GM12872 (cell line): Measurements from ENCODE around the gene LRWD1.

ENCODE experiments used
- TF ChIP-seq, protein P1 (sequence below): IDR thresholded peaks from 3 replicates; pipeline ENCODE4 v1.5.1; 2011; ENCODE audit warnings: low read depth, mild to moderate bottlenecking, low read length, moderate library complexity; ENCODE audit not compliant: insufficient read depth

The LRWD1 gene

DNA sequence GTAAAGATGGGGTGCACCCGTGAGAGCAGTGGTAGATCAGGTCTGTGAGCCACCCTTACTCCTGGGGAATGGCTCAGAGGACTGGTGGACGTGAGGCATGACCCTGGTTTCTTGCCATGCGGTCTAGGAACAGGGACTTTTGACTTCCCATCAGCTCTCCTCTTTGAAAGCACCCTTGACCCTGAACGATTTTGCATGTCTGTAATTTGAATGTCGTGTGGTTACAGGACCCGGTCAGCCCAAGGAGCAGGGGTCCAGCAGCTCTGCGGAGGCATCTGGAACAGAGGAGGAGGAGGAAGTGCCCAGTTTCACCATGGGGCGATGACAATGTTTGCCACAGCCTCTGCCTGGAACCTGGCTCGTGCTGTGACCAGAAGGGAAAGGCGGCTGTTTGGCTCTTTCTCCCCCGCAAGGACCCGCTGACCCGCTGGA, 40.0 kb upstream of the LRWD1 start:
- TF ChIP-seq, protein P1, sequence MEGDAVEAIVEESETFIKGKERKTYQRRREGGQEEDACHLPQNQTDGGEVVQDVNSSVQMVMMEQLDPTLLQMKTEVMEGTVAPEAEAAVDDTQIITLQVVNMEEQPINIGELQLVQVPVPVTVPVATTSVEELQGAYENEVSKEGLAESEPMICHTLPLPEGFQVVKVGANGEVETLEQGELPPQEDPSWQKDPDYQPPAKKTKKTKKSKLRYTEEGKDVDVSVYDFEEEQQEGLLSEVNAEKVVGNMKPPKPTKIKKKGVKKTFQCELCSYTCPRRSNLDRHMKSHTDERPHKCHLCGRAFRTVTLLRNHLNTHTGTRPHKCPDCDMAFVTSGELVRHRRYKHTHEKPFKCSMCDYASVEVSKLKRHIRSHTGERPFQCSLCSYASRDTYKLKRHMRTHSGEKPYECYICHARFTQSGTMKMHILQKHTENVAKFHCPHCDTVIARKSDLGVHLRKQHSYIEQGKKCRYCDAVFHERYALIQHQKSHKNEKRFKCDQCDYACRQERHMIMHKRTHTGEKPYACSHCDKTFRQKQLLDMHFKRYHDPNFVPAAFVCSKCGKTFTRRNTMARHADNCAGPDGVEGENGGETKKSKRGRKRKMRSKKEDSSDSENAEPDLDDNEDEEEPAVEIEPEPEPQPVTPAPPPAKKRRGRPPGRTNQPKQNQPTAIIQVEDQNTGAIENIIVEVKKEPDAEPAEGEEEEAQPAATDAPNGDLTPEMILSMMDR = no peak

DNA sequence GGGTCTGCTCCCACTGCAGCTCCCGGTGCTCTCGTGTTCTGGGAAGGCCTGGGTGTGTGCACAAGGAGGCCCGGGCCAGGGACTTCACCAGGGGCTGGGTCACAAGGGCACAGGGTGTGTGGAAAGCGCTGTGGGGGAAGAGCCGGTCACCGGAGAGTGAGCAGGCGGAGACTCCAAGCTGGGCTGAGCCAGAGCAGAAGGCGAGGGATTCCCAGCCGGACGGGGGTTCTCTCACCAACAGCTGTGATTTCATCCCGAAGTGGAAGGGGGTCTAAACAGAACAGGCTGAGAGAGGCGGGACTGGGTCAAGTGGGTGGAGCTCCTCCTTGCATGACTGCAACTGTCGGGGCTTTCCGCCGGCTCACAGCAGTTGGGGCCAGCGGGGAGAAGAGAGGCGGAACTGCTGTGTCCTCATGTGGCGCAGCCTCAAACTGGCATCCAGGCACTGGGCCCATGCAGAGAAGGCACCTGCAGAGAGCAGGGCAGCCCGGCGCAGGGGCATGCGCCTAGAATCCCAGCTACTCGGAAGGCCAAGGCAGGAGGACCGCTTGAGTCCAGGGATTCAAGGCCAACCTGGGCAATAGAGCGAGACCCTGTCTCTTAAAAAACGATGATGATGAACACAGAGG, 39.0 kb upstream of the LRWD1 start:
- TF ChIP-seq, protein P1 = no peak

DNA sequence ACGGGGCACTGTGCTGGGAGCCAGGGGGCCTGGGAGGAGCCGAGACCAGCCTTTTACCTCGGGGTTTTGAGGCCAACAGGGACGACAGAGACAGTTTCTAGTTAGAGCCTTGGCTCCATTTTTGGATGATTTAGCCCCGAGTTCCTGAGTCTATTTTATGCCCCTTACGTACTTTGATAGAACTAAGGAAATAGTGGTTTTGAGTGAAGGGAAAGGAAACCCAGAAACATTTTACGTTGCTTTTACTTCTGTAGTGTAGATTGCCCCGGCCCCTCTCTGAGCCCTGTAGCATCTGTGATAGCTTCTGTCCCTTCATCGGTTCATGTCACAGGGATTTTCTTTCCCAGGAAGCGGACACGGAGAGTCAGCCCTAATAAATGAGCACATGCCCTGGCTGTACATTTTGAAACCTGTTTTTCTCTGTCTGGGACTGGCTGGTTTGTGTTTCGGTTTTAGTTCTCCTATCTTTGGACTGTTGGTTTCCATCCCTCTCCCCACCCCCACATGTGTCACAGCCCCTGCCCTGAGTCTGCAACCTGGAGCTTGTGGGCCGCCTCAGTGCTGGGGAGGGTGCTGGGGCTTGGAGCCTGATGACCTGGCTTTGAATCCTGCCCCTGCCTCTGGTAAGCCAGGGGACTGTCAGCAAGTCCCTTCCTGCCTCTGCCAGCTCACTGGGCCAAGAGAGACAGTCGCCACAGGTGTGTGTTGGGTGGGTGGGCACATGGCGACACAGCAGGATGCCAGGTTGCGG, 38.3 kb upstream of the LRWD1 start:
- TF ChIP-seq, protein P1 = no peak

DNA sequence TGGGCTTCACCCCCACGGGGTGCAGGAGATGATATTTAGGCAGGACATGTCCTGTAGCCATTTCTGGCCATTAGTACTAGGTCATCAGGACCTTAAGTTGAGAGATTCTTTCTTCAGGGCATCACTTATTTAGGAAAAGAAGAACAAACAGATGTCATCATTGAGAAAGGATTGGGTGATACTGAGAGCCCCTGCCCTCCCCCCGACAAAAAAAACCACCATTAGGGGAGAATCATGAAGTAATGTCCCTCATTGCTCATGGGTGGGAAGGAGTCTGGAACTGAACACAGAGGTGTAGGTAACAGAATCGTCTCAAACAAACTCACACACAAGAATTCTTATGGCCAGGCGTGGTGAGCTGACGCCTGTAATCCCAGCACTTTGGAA, 37.8 kb upstream of the LRWD1 start:
- TF ChIP-seq, protein P1 = no peak

DNA sequence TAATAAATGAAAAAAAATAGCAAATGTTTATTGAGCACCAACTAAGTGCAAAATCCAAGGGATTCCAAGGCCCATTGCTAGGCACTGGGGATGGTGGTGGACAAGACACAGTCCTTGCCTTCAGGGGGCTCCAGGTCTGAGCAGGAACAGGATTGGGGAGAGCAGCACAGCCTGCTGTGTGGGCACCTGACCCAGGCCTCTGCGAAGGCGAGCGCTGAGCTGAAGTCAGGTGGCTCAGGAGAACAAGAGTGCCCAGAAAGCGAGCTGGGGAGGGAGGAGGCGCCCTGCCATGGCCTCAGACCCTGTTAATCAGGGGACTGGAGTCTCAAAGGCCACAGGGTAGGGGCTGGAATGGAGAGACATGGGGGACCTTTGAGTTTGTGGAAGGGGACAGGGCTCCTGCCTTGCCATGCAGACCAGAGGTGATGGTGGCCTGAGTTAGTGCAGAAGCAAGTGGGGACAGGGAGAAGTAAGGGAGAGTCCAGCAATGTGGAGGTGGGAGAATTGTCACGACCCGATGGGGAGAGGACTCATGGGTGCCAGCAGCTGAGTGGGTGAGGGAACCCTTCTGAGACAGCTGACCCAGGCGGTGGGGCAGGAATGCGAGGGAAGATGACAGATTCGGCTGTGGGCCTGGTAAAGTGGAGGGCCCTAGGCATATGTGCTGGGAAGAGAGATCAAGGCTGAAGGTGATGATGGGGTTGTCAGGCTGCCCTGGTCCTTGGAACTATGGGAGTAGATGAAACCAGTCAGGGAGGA, 35.5 kb upstream of the LRWD1 start:
- TF ChIP-seq, protein P1 = no peak

DNA sequence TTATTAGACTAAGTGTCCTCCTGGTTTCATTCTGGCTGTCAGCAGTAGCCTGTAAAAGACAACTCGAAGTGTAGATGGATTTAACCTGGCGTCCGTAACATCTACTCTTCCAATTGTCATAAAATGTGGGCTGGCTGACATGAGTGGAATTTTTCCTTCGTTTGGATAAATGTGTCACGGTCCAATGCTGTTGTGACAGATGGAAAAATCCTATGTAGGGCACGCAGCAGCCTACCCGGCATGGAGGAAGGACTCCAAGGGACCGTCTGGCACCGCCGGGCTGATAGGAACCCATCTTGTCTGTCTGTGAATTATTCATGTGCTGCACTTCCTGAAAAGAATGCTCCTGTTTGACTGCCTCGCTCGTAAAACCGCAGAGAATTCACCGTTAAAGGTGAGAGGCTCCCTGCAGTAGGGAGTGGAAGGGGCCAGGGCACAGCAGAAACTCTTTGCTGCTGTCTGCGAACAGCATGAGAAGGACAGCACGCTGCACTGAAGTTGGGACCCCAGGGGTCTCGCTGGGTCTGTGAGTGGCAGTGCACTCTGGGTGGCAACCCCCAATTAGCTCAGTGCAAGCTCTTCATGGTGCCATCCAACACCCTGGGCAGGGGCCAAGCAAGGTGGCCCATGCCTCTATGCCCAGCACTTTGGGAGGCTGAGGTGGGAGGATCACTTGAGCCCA, 33.0 kb upstream of the LRWD1 start:
- TF ChIP-seq, protein P1 = no peak
